ENCODE measurements around the gene GRIK4. TPM values are rescaled to one million over a fixed set of nuclear protein-coding genes. Genes with fewer than 3 reads are reported as not detected.

GRIK4 gene
- total RNA-seq, 1 experiment from 2014 or later, result 3.3 TPM

DNA sequence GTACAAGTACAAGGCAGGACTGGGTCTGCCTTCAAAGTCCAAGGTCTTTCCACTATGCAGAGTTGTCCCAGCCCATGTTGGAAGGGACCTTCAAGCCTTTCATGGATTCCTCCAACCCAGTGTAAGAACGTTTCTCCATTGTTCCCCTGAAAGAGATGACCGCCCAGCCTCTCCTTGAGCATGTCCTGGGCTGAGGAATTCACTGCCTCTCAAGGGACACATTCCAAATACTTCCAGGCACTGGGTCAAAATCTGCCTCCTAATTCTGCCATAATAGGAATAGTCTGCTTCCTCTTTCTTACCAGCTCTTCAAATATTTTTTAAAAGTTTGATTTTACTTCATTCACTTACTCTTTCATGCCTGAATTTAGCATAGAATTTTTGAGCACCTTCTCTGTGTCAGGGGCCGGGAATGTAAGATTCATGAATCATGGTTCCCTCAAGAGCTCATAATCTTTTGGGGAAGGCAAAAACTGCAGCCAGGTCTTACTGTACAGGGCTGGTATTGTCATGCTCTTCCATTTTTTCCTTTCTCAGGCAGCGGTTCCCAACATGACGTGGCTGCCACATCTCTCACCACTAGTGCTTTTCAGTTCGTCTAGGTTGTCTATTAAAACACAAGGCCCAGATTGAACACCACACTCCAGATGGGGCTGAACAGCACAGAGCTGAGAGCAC lies 369.1 kb downstream of the GRIK4 start:
- peaks cover 9% of the 10 kb centered on the region for H3K9me3 Mint-ChIP-seq
- no peak for TF ChIP-seq TCF7 (CRISPR knock-in tag; IDR thresholded peaks at IDR 0.05; ENCODE audit: low read depth)
- TF ChIP-seq, protein P1, sequence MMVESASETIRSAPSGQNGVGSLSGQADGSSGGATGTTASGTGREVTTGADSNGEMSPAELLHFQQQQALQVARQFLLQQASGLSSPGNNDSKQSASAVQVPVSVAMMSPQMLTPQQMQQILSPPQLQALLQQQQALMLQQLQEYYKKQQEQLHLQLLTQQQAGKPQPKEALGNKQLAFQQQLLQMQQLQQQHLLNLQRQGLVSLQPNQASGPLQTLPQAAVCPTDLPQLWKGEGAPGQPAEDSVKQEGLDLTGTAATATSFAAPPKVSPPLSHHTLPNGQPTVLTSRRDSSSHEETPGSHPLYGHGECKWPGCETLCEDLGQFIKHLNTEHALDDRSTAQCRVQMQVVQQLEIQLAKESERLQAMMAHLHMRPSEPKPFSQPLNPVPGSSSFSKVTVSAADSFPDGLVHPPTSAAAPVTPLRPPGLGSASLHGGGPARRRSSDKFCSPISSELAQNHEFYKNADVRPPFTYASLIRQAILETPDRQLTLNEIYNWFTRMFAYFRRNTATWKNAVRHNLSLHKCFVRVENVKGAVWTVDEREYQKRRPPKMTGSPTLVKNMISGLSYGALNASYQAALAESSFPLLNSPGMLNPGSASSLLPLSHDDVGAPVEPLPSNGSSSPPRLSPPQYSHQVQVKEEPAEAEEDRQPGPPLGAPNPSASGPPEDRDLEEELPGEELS (CRISPR knock-in tag; IDR thresholded peaks at IDR 0.05), result no peak
- TF ChIP-seq ZNF219 (CRISPR knock-in tag; IDR thresholded peaks at IDR 0.05; ENCODE audit: borderline replicate concordance), result no peak
- POLR2A ChIA-PET, result no interaction called here
- DNase-seq (ENCODE audit: low spot score) (no peak), ATAC-seq (no peak)
- no peak overlapping the region for H3K4me3 Mint-ChIP-seq
- H3K36me3 Mint-ChIP-seq, result peaks cover 11% of the 10 kb centered on the region
- CTCF ChIA-PET, result interaction anchor here (1.2 kb wide), 1 partner anchor 196 kb away, joined by 3 read pairs; no protein-coding TSS in a partner anchor
- no peak overlapping the region for H3K27ac Mint-ChIP-seq
- no peaks in the 10 kb centered on the region for H3K27me3 Mint-ChIP-seq (ENCODE audit: low read depth)
- H3K4me1 Mint-ChIP-seq, result peaks cover 12% of the 10 kb centered on the region; the same call in 1 of the 2 replicates

DNA sequence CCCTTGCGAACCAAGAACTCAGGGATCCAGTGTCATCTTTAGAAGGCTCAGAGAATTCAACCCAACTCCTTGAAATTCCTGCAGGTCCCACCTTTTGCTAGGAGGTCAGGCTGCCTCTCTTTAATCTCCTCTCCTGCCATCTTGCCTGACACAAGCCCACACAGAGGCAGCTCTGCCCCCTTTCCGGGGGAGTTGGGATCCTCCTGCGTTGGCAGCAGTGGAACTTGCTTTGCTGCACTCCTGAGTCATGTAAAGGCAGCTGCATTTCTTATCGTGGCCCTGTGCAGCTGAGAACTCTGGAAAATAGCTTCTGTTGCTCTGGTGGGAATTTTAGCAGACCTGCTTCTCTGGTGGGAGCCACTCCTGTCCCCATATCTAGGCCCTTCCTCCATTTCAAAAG lies 370.0 kb downstream of the GRIK4 start:
- H3K9me3 Mint-ChIP-seq, result peaks cover 4% of the 10 kb centered on the region; the same call in 1 of the 2 replicates

More for the DNA sequence above, 370.0 kb downstream of the GRIK4 start:
- peaks cover 1% of the 10 kb centered on the region for H3K36me3 Mint-ChIP-seq
- DNase-seq (ENCODE audit: low spot score), result no peak
- peaks cover 12% of the 10 kb centered on the region; the same call in 1 of the 2 replicates for H3K4me1 Mint-ChIP-seq
- POLR2A ChIA-PET, result no interaction called here
- ATAC-seq, result no peak
- CTCF ChIA-PET, result interaction anchor here (1.1 to 4.4 kb wide), 3 partner anchors 31 to 196 kb away, joined by 3 to 23 read pairs (median 4); no protein-coding TSS in a partner anchor
- no peaks in the 10 kb centered on the region for H3K27me3 Mint-ChIP-seq (ENCODE audit: low read depth)
- H3K4me3 Mint-ChIP-seq, result no peak overlapping the region
- no peak for TF ChIP-seq HMGA2 (CRISPR knock-in tag; IDR thresholded peaks at IDR 0.05)
- TF ChIP-seq FOXJ3 (CRISPR knock-in tag; IDR thresholded peaks at IDR 0.05; ENCODE audit: borderline replicate concordance), result no peak
- TF ChIP-seq, protein P2, sequence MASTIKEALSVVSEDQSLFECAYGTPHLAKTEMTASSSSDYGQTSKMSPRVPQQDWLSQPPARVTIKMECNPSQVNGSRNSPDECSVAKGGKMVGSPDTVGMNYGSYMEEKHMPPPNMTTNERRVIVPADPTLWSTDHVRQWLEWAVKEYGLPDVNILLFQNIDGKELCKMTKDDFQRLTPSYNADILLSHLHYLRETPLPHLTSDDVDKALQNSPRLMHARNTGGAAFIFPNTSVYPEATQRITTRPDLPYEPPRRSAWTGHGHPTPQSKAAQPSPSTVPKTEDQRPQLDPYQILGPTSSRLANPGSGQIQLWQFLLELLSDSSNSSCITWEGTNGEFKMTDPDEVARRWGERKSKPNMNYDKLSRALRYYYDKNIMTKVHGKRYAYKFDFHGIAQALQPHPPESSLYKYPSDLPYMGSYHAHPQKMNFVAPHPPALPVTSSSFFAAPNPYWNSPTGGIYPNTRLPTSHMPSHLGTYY (CRISPR knock-in tag; IDR thresholded peaks at IDR 0.05), result no peak
- no peak for TF ChIP-seq SP1 (CRISPR knock-in tag; conservative IDR thresholded peaks at IDR 0.05)
- TF ChIP-seq GABPB1 (CRISPR knock-in tag; IDR thresholded peaks at IDR 0.05), result no peak
- TF ChIP-seq ESRRA (CRISPR knock-in tag; IDR thresholded peaks at IDR 0.05; ENCODE audit: borderline replicate concordance), result no peak
- no peak for TF ChIP-seq ZNF219 (CRISPR knock-in tag; IDR thresholded peaks at IDR 0.05; ENCODE audit: borderline replicate concordance)
- TF ChIP-seq, protein P3, sequence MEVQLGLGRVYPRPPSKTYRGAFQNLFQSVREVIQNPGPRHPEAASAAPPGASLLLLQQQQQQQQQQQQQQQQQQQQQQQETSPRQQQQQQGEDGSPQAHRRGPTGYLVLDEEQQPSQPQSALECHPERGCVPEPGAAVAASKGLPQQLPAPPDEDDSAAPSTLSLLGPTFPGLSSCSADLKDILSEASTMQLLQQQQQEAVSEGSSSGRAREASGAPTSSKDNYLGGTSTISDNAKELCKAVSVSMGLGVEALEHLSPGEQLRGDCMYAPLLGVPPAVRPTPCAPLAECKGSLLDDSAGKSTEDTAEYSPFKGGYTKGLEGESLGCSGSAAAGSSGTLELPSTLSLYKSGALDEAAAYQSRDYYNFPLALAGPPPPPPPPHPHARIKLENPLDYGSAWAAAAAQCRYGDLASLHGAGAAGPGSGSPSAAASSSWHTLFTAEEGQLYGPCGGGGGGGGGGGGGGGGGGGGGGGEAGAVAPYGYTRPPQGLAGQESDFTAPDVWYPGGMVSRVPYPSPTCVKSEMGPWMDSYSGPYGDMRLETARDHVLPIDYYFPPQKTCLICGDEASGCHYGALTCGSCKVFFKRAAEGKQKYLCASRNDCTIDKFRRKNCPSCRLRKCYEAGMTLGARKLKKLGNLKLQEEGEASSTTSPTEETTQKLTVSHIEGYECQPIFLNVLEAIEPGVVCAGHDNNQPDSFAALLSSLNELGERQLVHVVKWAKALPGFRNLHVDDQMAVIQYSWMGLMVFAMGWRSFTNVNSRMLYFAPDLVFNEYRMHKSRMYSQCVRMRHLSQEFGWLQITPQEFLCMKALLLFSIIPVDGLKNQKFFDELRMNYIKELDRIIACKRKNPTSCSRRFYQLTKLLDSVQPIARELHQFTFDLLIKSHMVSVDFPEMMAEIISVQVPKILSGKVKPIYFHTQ (CRISPR knock-in tag; IDR thresholded peaks at IDR 0.05), result no peak
- no peak for TF ChIP-seq KAT7 (CRISPR knock-in tag; IDR thresholded peaks at IDR 0.05; ENCODE audit: borderline replicate concordance)
- TF ChIP-seq NFE2L1 (CRISPR knock-in tag; IDR thresholded peaks at IDR 0.05), result no peak
- TF ChIP-seq TP53 (CRISPR knock-in tag; IDR thresholded peaks at IDR 0.05), result no peak
- TF ChIP-seq, protein P4, sequence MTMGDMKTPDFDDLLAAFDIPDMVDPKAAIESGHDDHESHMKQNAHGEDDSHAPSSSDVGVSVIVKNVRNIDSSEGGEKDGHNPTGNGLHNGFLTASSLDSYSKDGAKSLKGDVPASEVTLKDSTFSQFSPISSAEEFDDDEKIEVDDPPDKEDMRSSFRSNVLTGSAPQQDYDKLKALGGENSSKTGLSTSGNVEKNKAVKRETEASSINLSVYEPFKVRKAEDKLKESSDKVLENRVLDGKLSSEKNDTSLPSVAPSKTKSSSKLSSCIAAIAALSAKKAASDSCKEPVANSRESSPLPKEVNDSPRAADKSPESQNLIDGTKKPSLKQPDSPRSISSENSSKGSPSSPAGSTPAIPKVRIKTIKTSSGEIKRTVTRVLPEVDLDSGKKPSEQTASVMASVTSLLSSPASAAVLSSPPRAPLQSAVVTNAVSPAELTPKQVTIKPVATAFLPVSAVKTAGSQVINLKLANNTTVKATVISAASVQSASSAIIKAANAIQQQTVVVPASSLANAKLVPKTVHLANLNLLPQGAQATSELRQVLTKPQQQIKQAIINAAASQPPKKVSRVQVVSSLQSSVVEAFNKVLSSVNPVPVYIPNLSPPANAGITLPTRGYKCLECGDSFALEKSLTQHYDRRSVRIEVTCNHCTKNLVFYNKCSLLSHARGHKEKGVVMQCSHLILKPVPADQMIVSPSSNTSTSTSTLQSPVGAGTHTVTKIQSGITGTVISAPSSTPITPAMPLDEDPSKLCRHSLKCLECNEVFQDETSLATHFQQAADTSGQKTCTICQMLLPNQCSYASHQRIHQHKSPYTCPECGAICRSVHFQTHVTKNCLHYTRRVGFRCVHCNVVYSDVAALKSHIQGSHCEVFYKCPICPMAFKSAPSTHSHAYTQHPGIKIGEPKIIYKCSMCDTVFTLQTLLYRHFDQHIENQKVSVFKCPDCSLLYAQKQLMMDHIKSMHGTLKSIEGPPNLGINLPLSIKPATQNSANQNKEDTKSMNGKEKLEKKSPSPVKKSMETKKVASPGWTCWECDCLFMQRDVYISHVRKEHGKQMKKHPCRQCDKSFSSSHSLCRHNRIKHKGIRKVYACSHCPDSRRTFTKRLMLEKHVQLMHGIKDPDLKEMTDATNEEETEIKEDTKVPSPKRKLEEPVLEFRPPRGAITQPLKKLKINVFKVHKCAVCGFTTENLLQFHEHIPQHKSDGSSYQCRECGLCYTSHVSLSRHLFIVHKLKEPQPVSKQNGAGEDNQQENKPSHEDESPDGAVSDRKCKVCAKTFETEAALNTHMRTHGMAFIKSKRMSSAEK (CRISPR knock-in tag; IDR thresholded peaks at IDR 0.05; ENCODE audit: borderline replicate concordance), result no peak
- TF ChIP-seq TCF7 (CRISPR knock-in tag; IDR thresholded peaks at IDR 0.05; ENCODE audit: low read depth), result no peak
- TF ChIP-seq CBFB (CRISPR knock-in tag; IDR thresholded peaks at IDR 0.05; ENCODE audit: low read depth), result no peak
- TF ChIP-seq EMX1 (CRISPR knock-in tag; IDR thresholded peaks at IDR 0.05), result no peak
- TF ChIP-seq, protein P5, sequence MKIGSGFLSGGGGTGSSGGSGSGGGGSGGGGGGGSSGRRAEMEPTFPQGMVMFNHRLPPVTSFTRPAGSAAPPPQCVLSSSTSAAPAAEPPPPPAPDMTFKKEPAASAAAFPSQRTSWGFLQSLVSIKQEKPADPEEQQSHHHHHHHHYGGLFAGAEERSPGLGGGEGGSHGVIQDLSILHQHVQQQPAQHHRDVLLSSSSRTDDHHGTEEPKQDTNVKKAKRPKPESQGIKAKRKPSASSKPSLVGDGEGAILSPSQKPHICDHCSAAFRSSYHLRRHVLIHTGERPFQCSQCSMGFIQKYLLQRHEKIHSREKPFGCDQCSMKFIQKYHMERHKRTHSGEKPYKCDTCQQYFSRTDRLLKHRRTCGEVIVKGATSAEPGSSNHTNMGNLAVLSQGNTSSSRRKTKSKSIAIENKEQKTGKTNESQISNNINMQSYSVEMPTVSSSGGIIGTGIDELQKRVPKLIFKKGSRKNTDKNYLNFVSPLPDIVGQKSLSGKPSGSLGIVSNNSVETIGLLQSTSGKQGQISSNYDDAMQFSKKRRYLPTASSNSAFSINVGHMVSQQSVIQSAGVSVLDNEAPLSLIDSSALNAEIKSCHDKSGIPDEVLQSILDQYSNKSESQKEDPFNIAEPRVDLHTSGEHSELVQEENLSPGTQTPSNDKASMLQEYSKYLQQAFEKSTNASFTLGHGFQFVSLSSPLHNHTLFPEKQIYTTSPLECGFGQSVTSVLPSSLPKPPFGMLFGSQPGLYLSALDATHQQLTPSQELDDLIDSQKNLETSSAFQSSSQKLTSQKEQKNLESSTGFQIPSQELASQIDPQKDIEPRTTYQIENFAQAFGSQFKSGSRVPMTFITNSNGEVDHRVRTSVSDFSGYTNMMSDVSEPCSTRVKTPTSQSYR (CRISPR knock-in tag; IDR thresholded peaks at IDR 0.05), result no peak
- no peak for TF ChIP-seq GRHL2 (CRISPR knock-in tag; IDR thresholded peaks at IDR 0.05; ENCODE audit: insufficient replicate concordance, severe bottlenecking)
- TF ChIP-seq NFATC4 (CRISPR knock-in tag; IDR thresholded peaks at IDR 0.05), result no peak
- H3K27ac Mint-ChIP-seq, result peak overlapping the region; percentile 51; the same call in 1 of the 2 replicates

All from WTC11 (cell line).